GM19467 (cell line): ENCODE data around the gene ZDHHC14.

ENCODE experiments used
- ATAC-seq: cut with Tn5 transposase; IDR thresholded peaks from one replicate; pipeline ENCODE4 v1.9.1; 2021; ENCODE audit warnings: mild to moderate bottlenecking, moderate library complexity; ENCODE audit not compliant: unreplicated experiment

ZDHHC14 gene

GRCh38 chr6:157631838-157632614 lies 251.0 kb downstream of the ZDHHC14 start:
- no peak for ATAC-seq

GRCh38 chr6:157632821-157633220 lies 251.8 kb downstream of the ZDHHC14 start:
- ATAC-seq, result no peak

- ATAC-seq, result no peak
These were observed 253.6 kb downstream of the ZDHHC14 start for GRCh38 chr6:157634546-157634945.

- no peak for ATAC-seq
These were observed 254.6 kb downstream of the ZDHHC14 start for GRCh38 chr6:157635388-157636244.

- no peak for ATAC-seq
These were observed 256.5 kb downstream of the ZDHHC14 start for GRCh38 chr6:157637516-157637915.

- no peak for ATAC-seq
These were observed 257.1 kb downstream of the ZDHHC14 start for GRCh38 chr6:157637941-157638662.

GRCh38 chr6:157638779-157639178 lies 257.8 kb downstream of the ZDHHC14 start:
- no peak for ATAC-seq

GRCh38 chr6:157640746-157641451 lies 259.9 kb downstream of the ZDHHC14 start:
- no peak for ATAC-seq

- no peak for ATAC-seq
These were observed 260.8 kb downstream of the ZDHHC14 start for GRCh38 chr6:157641837-157642236.

DNA sequence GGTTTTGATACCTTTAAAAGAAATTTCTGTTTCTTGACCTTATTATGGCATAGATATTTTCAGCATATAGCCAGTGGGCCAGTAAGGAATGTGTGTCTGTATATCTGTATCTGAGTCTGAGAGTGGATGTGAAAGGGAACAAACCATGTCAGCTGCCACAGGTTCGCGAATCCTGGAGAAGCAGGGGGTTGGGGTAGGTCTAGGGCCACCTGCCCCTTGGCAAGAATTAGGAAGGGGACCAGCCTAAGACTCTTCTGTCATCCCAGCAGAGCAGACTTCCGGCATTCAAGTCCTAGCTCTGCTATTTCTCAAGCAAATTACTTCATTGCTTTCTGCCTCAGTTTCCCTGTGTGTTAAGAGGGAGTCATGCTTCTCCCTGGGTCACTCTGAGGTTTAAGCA lies 261.7 kb downstream of the ZDHHC14 start:
- no peak for ATAC-seq

DNA sequence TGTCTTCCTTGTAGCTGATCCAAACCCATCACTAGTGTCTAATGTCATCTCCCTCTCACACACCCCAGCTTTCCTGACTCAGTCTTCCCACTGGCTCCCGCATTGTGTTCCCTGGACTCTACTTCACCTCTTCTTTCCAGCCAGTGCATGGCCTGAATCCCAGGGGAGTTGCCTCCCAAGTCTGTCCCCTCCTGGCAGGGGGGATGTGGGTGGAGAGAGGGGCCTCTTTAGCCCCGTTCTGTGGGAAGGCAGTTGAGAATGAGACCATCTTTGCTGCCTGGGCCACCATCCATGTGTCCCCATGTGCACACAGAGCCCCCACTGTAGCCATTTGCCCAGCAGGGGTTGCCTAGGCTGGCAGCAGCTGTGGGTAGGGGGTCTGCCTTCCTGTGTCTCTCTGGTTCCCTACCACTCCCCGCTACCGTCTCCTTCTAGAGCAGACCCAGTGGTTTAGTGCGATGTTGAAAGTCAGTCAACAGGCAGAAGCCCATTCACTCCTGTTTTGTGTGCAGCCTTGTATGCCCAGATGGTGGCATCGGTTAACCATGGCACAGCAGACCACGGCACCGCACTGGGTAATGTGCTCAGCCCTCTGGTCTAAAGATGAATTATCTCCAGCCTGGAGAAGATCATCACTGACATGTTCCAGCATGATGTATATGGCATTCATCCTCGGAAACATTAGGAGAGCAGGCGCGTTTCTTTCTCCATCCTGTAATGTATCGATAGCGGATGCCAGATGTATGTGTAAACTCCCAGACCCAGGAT lies 263.2 kb downstream of the ZDHHC14 start:
- ATAC-seq, result no peak

GRCh38 chr6:157645201-157645795 lies 264.3 kb downstream of the ZDHHC14 start:
- ATAC-seq, result no peak

- no peak for ATAC-seq
These were observed 265.0 kb downstream of the ZDHHC14 start for GRCh38 chr6:157646012-157646411.

DNA sequence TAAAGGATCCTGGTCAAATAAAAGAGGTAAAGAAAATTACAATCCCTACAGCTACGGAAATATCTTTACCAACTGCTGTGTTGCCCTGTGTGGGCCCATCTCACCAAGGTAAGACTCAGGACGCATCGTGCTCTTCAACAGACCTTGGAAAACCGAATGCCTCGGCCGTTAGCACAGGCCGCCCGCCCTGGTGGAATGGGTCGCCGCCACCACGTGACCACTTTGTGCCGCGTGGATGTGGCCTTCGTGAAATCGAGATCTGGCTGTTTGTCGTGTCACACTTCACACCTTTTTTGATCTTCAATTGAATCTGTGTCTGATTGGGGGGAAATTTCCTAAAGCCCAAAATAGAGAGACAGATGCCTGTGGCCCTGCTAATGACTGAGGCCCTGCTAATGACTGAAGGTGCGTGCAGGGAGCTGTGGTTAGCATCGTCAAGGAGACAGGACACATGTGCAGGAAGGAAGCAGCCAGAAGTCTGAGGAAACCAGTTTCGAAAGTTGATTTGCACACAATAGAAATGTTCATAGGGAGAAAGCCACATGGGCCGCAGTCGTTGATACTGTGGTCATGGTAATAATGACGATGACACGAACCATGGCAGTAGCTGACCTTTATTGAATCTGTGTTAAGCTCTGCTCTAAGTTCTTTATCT lies 266.4 kb downstream of the ZDHHC14 start:
- no peak for ATAC-seq

- no peak for ATAC-seq
These were observed 267.6 kb downstream of the ZDHHC14 start for GRCh38 chr6:157648561-157648960.

- ATAC-seq, result no peak
These were observed 268.6 kb downstream of the ZDHHC14 start for GRCh38 chr6:157649311-157650260.

- ATAC-seq, result no peak
These were observed 269.3 kb downstream of the ZDHHC14 start for GRCh38 chr6:157650261-157650640.

DNA sequence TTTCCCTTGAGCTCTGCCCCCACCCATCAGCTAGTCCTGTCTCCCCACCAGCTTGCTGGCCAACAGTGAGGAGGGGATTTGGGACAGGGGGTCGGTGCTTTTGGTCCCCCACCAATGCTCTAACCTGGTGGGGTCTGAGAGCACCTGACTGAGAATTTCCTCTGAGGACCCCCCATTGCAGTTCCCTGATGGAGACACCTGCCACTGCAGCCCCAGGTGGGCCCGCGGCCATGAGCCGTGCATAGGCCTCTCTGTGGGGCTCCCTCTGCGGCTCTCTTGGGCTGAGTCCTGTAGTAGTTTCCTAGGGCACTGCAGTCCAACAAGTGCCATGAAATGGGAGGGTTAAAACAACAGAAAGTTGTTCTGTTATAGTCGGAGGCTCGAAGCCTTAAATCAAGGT lies 269.8 kb downstream of the ZDHHC14 start:
- no peak for ATAC-seq
